HG02852 (cell line): ENCODE data around the gene TMEM272.

Experiments used
- ATAC-seq: cut with Tn5 transposase; IDR thresholded peaks from one replicate; pipeline ENCODE4 v1.9.1; 2021; ENCODE audit warnings: mild to moderate bottlenecking, moderate library complexity; ENCODE audit not compliant: unreplicated experiment

Gene TMEM272

DNA sequence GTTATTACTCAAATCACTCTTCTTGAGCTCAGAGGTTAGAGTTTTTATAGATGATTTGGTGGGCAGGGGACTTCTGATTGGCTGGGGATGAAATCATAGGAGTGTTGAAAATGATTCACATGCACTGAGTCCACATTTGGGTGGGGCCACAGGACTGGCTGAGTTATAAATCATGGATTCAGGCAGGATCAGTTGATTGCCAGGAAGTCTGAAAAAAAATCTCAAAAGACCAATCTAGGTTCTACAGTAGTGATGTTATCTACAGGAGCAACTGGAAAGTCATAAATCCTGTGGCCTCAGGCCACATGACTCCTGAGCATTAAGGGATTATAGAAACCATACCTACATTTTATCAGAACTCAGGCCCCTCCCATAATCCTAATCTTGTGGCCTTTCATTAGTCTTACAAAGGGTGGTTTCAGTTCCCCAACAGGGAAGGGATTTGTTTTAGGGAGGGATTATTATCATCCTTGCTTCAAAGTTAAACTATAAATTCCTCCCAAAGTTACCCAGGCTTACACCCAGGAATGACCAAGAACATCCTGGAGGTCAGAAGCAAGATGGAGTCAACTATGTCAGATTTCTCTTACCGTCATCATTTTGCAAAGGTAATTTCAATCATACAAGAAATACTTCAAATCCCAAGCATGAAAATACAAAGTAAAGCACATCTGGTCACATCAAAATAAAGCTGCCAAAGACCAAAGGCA lies 11.2 kb upstream of the TMEM272 start:
- no peak for ATAC-seq

DNA sequence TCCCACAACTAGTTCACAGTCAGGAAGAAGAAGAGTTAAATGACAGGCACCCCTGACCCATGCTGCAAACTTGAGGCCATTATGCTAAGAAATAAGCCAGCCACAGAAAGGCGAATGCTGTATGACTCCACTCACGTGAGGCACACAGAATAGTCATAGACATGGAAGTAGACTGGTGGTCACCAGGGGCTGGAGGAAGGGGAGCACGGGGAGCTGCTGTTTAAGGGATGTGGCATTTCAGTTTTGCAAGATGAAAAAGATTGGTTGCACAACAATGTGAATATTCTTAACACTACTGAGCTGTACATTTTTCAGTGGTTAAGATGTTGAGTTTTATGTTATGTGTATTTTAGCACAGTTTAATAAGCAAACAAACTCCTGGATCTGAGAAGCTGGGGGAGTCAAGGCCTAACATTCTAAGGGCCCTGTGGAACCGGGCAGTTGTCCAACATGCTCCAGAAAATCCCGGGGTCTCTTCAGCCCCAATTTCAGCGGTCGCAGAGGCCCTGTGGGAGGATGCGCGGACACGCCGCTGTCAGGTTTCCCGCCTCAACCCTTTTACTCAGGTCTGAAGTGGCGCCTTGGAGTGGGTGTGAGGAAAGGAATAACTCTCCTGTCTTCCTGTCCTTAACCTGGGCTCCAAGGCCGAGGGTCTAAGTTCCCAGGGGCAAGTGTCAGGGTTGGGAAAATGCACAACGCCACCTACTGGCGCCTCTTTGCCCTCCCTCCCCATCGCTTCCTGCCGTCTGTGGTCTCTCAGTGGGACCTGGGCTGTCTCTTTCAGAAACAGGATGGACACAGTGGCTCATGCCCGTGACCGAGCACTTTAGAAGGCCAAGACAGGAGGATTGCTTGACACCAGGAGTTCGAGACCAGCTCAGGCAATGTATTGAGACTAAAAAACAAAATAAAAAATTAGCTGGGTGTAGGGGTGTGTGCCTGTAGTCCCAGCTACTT lies 4.4 kb upstream of the TMEM272 start:
- ATAC-seq, result peak; percentile 60

DNA sequence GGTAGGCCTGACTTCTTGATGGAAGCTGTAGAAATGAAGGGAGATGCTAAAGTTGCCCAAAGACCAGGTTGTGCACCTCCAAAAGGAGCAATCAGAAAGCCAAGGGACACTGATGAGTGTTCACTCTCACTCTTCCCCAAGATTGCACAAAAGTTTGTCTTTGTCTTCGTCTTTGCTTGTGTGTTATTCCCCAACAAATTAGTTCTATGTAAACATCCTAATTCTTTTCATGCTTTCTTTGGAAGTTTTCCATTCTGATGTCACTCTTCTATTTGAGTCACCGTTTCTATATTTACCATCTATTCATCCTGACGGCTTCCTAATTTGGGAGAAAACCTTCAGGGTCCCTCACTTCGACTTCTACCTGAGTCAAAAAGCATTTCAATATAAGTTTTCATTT lies 3.7 kb upstream of the TMEM272 start:
- no peak for ATAC-seq

DNA sequence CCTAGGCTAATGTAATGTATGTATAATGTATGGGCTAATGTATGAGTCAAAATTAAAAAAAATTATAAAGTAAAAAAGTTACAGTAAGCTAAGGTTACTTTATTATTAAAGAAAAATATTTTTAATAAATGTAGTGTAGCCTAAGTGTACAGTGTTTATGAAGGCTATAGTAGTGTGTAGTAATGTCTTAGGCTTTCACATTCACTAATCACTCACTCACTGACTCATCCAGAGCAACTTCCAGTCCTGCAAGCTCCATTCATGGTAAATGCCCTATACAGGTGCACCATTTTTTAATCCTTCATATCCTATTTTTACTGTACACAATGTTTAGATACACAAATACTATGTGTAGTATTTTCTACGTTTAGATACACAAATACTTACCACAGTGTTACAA lies 1.8 kb upstream of the TMEM272 start:
- peak; percentile 49 for ATAC-seq

DNA sequence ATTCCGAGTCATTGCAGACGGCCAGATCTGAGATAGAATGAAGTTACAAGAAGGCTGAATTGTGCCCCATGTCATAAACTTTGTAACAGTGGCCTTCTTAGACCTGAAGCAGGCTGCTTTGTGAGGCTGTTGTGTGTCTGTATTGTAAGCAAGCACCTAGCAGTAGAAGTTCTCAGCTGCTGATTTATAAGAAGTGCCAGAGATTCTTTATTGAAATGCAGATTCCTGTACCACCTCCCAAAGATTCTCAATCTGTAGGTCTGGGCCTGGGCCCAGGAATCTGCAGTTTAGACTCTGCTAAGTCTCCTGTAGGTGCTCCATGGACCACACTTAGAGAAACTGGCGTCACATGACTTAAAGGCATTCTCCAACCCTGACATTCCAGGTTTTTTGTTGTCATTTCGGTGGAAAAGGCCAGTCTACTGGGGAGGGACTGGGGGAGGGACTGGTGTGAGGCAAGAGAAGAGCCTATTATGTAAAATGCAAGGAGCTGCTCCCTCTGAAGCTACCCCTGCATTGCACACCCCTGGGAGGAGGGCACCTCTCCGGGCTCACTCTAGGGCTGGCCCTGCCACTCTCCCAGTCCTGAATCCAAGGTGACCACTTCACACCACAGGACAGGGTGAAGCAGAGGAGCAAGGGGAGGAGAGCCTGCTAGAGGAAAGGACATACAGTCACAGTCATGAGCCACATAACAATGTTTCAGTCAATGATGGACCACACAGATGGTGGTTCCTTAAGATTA lies 769 bp upstream of the TMEM272 start:
- no peak for ATAC-seq

DNA sequence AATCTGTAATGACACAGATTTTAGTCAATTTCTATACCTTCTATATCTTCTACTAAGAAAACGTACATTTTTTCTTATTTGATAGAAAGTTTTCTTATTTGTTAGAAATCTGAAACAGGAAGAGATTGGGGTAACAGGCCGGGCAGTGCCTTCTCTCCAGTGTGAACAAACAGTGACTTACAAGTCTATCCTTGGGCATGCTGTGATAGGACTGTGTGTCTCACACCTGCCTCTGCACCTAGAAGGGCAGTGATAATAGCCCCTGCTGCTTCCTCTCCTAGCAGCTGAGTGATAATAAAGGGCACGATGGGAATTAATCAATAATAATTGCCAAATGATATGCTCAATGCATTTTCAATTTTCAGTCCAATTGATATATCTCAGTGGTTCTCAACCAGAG lies 1.4 kb downstream of the TMEM272 start:
- no peak for ATAC-seq

DNA sequence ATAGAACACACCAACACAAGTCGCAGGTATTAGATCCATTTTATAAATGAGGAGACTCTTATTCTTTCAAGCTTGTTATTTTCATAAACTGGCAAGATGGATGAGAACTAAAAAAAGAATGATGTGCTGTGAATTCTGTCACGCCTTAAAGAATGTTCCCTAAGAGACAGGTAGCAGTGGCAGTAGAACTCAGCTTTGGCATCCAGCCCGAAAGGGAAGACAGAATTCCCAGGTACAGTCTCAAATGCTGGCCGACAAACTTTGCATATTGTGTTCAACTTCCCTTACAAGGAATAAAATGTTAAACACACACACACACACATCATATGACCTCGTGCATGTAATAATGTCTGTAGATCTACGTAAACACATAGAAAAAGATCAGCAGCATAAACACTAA lies 3.2 kb downstream of the TMEM272 start:
- no peak for ATAC-seq

DNA sequence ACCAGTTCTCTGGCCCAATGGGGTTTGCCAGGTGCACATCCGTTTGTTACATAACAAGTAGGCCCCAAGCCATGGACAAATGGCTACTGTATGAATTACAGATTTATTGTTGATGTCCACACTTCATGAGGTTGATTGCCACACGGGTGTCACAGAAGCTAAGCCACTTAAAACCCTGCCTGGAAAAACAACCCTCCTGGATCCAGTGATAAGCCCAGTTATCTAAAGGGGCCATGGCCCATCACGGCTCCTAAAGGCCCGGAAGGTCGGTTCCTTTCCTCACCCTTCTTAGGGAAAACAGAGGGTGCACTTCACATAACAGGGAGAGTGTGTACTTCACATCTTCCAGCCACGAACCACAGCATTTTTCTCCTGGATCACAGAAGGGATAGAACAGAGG lies 4.1 kb downstream of the TMEM272 start:
- no peak for ATAC-seq

DNA sequence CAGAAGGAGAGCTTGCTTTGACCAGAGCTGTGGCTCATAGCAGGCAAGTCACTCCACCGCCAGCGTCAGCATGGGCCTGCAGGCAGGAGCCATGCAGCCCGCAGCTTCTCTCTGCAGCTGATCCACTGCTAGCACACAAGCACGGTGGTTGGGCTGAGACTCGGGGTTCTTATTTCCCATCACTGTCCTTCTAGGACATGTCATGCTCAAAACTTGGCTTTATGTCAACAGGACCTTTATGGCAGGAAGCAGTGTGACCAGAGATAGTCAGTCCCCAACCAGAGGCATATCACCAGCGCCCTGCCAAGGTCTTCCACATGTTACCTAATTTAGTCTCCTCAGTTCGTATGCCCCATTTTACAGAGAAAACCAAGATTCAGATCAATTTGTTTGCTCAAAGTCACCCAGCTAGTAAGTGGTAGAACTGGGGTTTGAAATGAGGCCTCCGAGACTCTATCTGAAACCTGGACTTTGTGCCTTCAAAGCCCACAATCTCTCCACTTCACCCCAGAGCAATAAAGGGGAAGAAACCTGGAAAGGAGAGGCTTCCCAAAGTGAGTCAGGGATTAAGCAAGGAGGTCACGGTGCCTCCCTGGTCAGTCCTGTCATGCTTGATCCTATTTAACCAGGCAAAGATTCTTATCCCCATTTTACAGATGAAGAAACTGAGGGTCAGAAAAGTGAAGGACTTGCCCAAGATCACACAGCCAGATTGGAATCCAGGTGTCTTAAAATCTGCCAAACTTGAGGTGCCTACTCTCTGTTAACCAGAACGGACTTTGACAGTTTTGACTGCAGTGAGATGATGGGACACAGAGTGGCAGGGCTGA lies 5.1 kb downstream of the TMEM272 start:
- ATAC-seq, result no peak

DNA sequence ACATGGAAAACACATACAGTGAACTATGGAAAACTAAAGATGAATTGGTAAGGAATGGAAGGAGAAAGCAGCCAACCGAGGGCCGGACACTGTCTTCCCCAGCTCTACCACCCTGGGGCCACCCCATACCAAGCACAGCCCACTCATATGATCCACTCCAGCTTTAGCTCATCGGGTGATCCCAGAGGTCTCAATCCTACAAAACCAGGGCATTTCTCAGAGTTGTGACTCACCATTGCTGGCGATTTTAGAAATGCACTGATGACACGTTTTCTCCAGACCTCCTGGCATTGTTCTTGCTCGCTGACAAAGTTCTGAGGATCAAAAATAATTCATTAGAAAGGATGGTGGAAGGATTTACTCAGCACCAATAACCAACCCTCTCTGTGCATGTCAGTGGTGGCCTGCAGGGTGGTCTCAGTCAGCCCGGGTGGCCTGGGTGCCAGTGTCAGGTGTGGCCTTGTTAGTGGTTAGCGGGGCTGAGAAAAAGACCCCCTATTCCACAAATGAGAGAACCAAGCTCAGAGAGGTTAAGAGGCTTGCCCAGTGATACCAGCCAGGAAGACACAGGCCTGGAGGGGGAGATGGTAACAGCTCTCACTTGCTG lies 6.6 kb downstream of the TMEM272 start:
- no peak for ATAC-seq

DNA sequence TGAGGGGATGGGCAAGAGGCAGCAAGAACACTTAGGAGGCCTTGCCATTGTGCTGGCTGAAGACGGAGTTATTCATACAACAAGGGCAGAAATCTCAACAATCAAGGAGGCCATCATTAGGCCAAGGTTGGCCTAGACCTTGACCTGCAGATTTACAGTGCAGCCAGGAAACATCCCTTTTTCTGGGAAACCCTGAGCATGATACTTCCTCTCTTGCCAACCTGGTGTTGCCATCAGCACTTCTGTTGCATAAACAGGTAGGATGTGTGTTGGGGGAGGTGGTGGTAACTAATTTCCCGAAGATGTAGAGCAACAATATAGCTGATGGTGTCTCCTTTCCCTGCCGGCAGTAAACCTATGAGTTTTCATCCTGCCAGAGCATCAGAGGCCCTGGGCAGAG lies 8.0 kb downstream of the TMEM272 start:
- ATAC-seq, result no peak

DNA sequence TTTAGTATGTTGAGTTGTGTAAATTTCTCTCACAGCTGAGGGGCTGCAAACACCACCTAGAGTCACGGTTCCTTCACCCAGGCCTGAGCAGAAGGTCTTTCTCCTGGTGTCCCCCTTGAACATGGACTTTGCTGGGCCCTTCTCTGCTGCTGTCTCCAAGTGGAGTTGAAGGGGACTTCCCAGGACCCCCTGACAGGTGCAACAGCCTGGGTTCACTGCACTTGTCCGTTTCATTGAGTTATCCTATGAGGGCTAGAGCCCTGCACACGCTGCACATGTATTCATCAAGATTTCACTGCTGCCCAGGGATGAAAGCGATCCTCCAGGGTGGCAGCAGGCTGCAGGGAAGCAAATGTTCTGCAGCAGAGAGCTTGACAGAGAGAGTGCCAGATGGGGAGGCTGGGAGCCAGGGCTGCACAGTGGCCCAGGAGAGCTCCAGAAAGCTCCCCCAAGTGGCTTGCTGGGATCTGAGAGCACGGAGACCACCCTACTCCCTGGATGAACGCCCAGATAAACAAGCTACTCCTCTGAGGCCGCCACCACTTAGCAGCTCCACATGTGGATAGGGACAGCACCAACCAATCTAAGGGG lies 10.3 kb downstream of the TMEM272 start:
- no peak for ATAC-seq

DNA sequence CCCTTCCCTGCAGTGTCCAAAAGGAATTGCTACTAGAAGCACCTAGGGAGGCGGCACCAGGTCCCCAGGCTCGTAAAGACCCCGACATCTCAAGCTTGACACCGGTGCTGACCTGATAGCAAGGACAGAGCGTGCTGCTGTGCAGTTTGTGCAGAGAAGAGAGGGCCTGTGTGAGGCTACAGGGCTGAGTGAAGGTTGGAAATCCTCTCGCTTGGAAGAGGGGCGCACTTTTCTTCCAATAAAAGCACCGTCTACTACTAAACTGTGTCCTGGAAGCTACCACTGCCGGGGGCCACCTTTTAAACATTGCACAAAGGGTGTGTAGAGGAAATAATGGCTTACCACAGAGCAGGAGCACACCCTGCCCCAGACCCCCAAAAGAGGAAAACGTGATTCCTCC lies 11.0 kb downstream of the TMEM272 start:
- no peak for ATAC-seq

DNA sequence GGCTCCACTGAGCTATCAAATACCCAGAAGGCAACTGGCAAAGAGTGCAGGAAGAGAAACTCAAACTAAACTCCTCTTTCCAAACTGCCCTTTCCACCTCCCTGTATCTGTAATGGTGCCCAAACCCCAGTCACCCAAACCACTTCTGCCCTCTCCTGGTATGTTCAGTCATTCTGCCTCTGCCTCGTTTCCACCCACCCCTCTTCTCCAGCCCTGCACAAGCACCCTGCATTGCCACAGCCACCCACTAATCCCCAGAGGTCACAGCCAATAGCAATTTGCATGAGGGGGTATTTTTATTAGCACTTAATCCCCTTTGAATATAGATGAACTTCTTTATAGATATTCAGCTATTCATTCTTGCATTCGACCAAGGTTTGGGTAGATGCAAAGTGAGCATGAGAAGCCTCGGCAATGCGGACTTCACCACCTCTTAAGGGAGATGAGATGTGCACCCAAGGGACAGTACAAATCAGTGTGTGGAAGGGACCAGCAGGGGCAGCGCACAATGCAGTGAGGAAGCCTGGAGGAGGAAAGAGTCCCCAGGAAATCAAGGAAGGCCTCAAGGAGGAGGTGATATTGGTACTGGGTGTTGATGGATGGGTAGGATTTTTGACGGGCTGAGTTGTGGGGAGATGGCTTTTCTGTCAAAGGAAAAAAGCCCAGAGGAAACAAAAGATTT lies 12.4 kb downstream of the TMEM272 start:
- ATAC-seq, result peak; percentile 82

DNA sequence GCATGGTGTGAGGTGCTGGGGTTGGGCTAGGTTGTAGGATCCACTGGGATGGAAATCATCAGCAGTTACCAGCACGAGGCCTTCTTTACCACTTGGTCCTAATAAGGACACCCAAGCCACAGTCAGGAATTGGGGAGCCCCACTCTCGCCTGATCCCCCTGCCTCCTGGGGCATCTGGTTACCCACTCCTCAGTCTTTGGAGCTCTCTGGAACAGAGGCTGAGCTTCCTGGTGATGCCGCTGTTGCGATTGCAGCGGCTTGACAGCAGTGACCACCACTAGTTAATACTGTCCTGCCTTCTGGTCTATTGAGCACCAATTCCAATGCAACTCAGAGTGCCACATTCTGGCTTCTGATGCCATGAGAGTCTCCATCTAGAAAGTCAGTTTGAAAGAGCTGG lies 13.5 kb downstream of the TMEM272 start:
- no peak for ATAC-seq

DNA sequence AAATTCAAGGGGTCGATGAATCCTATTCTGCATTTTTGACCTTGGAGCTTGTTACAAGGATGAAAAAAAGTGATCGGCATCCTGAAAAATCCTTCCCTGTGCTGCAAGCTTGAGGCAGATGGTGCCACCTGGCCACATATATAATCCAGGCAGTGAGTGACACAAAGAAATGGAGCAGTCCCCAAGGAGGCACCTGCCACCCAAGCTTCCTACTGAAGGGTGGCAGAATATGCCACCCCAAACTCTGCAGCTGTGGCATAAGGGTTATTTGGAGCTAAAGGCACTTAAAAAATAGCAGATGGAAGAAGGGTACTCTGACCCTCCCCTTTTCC lies 15.4 kb downstream of the TMEM272 start:
- ATAC-seq, result no peak

DNA sequence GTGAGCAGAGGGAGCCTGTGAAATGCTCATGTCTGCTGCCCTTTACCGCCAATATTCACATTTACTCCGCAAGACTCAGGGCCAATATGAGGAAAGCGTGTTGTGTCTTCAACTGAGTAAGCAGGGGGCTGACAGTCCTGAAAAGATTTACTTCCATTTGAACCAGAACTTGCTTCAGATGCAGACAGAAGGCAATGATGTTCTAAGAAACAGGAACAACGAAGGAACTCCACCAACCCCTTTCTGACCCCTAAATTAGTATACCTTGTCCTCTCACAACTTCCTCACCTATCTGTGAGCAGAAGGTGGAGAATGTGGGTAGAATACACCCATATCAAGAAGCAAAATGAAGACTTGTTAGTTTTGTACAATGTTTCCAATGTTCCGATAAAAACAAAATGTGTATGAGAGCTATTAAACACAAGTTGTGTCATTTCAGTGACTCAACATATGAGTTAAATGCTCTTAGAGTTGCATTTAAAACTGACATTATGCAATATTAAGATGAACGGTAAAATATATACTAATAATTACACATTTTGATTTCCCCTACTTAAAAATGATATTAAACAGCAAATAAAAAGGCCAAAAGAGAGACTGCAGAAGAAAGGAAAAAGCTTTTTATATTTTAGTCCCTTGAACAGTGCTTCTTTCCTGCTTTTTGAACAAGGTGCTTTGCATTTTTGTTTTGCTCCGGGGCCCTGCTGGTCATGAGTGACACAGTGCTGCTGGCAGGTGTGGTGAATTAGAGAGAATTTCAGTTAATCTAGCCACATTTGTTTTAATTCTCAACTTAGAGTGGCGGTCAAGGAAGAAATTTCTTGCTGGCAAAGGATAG lies 16.0 kb downstream of the TMEM272 start:
- no peak for ATAC-seq

DNA sequence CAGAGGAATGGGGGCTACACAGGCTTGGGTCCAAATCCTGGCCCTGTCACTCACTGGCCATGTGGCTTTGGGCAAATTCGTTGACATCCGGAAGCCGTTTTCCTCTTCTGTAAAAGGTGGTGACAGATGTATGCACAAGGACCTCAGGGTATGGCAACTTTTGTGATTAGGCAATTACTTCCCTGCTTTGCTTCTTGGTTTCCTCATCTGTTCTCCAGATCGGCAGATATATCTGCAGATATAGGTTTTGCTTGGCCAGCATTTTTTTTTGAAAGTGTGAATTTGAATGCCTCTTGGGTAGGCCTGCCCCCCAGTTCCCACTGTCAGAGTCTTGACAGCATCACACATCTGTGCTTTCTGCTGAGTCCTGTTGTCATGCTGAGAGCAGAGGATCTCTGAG lies 17.7 kb downstream of the TMEM272 start:
- no peak for ATAC-seq

DNA sequence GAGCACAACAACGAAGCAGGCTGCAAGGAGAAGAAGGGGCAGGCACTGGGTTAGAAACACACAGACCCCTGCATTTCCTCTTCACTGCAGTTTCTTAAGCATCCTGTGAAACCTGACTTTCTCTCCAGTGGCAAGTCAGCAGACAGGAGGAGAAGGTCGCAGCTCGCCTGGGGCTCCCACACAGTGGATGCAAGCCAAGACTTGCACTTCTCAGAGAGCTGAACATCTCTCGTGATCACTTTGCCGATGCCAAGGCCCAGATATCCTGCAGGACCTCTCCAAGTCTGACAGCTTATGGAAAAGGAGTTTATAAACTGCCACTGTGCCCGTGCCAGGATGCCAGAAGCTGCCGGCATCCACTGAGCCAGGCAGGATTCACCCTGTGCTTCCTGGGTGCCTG lies 18.4 kb downstream of the TMEM272 start:
- ATAC-seq, result no peak
